H1 (cell line): ENCODE measurements around the gene SLC20A1. TPM values are rescaled to one million over a fixed set of nuclear protein-coding genes. Genes with fewer than 3 reads are reported as not detected.

Experiments
- CTCF ChIA-PET: fragments of 300-600 bp; sonication (Branson Sonifier 250); formaldehyde crosslinking; loops from one replicate; lab custom pipeline; 2021; ENCODE audit not compliant: partially characterized antibody; lab: Charles Lee
- POLR2A ChIA-PET: fragments of 300-600 bp; sonication (Branson Sonifier 250); formaldehyde crosslinking; loops from one replicate; lab custom pipeline; 2021; ENCODE audit warnings: inconsistent platforms; ENCODE audit not compliant: partially characterized antibody; lab: Charles Lee
- DNase-seq, 2 experiments: peaks; one replicate each; pipeline versions ENCODE4 v3.0.0 to v3.0.0-alpha.2; 2010 to 2022; ENCODE audit warnings: low spot score in 2 of 2, low read depth in 1 of 2, mixed read lengths in 1 of 2
- FAIRE-seq: peaks from 2 replicates; lab custom pipeline; 2011; peaks lifted over from hg19 to GRCh38; lab: Jason Lieb, UNC
- H2AFZ ChIP-seq: 2 replicates; pipeline ENCODE4 v1.8.1; 2012; ENCODE audit warnings: low read length, inconsistent platforms
- H2AK5ac ChIP-seq: 2 replicates; pipeline ENCODE4 v1.6.1; 2013; ENCODE audit warnings: low read depth, low read length
- H2BK120ac ChIP-seq: replicated peaks from 2 replicates; pipeline ENCODE3; 2013; ENCODE audit warnings: low read depth, low read length, inconsistent platforms
- H2BK12ac ChIP-seq: 2 replicates; pipeline ENCODE4 v1.6.1; 2013; ENCODE audit warnings: low read depth, low read length
- H2BK15ac ChIP-seq: 2 replicates; pipeline ENCODE4 v1.6.1; 2013; ENCODE audit warnings: low read length
- H2BK20ac ChIP-seq: 2 replicates; pipeline ENCODE4 v1.6.1; 2013; ENCODE audit warnings: low read length
- H2BK5ac ChIP-seq: 2 replicates; pipeline ENCODE4 v1.6.1; 2013; ENCODE audit warnings: low read depth, low read length
- H3K14ac ChIP-seq: 2 replicates; pipeline ENCODE4 v1.6.1; 2013; ENCODE audit warnings: inconsistent platforms; ENCODE audit not compliant: insufficient read length
- H3K18ac ChIP-seq: 2 replicates; pipeline ENCODE4 v1.6.1; 2013; ENCODE audit warnings: low read length; ENCODE audit errors: extremely low read depth
- H3K23ac ChIP-seq: 2 replicates; pipeline ENCODE4 v1.6.1; 2013; ENCODE audit warnings: inconsistent platforms; ENCODE audit not compliant: insufficient read length
- H3K23me2 ChIP-seq: 2 replicates; pipeline ENCODE4 v1.6.1; 2013; ENCODE audit warnings: low read depth, low read length
- H3K27ac ChIP-seq: 2 replicates; pipeline ENCODE4 v1.6.1; 2011; ENCODE audit warnings: low read depth, low read length, inconsistent platforms
- H3K27me3 ChIP-seq, 4 experiments: replicated peaks in 1 of 4; 1 replicate in 1 of 4; 2 replicates in 3 of 4; pipeline versions ENCODE4 v1.6.1 to v1.8.1; 2011 to 2013; ENCODE audit warnings: low read length in 3 of 4, mild to moderate bottlenecking in 3 of 4, inconsistent platforms in 2 of 4, mixed read lengths in 2 of 4, moderate library complexity in 1 of 4; ENCODE audit not compliant: control insufficient read depth in 3 of 4, insufficient read depth in 3 of 4; ENCODE audit errors: extremely low read depth in 1 of 4
- H3K36me3 ChIP-seq, 4 experiments: 2 replicates each; pipeline versions ENCODE4 v1.6.1 to v1.8.1; 2011 to 2013; ENCODE audit warnings: mild to moderate bottlenecking in 4 of 4, low read length in 3 of 4, moderate library complexity in 2 of 4, control low read depth in 1 of 4, inconsistent platforms in 1 of 4; ENCODE audit not compliant: insufficient read depth in 4 of 4, control insufficient read depth in 2 of 4
- H3K4ac ChIP-seq: replicated peaks from 2 replicates; pipeline ENCODE3; 2013; ENCODE audit warnings: low read length, low read depth, mixed read lengths, inconsistent platforms; ENCODE audit not compliant: insufficient read length
- H3K4me1 ChIP-seq, 4 experiments: replicated peaks in 1 of 4; 1 replicate in 1 of 4; 2 replicates in 3 of 4; pipeline versions ENCODE4 v1.6.1 to v1.8.1; 2011 to 2013; ENCODE audit warnings: low read length in 3 of 4, inconsistent platforms in 2 of 4, mixed read lengths in 1 of 4; ENCODE audit not compliant: insufficient read depth in 4 of 4, control insufficient read depth in 3 of 4
- H3K4me2 ChIP-seq, 2 experiments: 2 replicates each; pipeline versions ENCODE4 v1.6.1 to v1.8.1; 2011 to 2013; ENCODE audit warnings: low read depth in 2 of 2, low read length in 2 of 2, control low read depth in 1 of 2, inconsistent platforms in 1 of 2, mild to moderate bottlenecking in 1 of 2; ENCODE audit not compliant: insufficient read depth in 1 of 2
- H3K4me3 ChIP-seq, 4 experiments: fragments of 200-600, 300-600 bp in 1 of 4; sonication (generic), shearing (Covaris generic), sonication (Bioruptor Twin) in 1 of 4; 2 replicates each; pipeline versions ENCODE4 v1.5.1 to v1.8.1; 2011 to 2016; ENCODE audit warnings: low read length in 4 of 4, low read depth in 3 of 4, control low read depth in 2 of 4, inconsistent platforms in 2 of 4, mild to moderate bottlenecking in 2 of 4, mixed read lengths in 1 of 4, moderate library complexity in 1 of 4; ENCODE audit not compliant: insufficient read depth in 2 of 4; ENCODE audit errors: extremely low read depth in 1 of 4
- H3K56ac ChIP-seq: replicated peaks from 2 replicates; pipeline ENCODE3; 2013; ENCODE audit warnings: low read depth, mild to moderate bottlenecking, mixed read lengths, low read length, inconsistent platforms; ENCODE audit not compliant: insufficient read length
- H3K79me1 ChIP-seq: 2 replicates; pipeline ENCODE4 v1.6.1; 2013; ENCODE audit warnings: low read depth, low read length, control low read depth
- H3K79me2 ChIP-seq, 2 experiments: 2 replicates each; pipeline versions ENCODE4 v1.6.1 to v1.8.1; 2012 to 2013; ENCODE audit warnings: low read length in 2 of 2, mild to moderate bottlenecking in 2 of 2, inconsistent platforms in 1 of 2; ENCODE audit not compliant: insufficient read depth in 2 of 2, control insufficient read depth in 1 of 2
- H3K9ac ChIP-seq, 4 experiments: replicated peaks in 1 of 4; 1 replicate in 1 of 4; 2 replicates in 3 of 4; pipeline versions ENCODE4 v1.6.1 to v1.8.1; 2011 to 2013; ENCODE audit warnings: low read depth in 3 of 4, low read length in 3 of 4, control low read depth in 2 of 4, mild to moderate bottlenecking in 2 of 4, moderate library complexity in 2 of 4, inconsistent platforms in 1 of 4; ENCODE audit errors: extremely low read depth in 1 of 4
- H3K9me3 ChIP-seq, 2 experiments: 2 replicates each; pipeline versions ENCODE4 v1.6.1 to v1.8.1; 2012 to 2013; ENCODE audit warnings: mild to moderate bottlenecking in 2 of 2, moderate library complexity in 2 of 2, control low read depth in 1 of 2, inconsistent platforms in 1 of 2, low read depth in 1 of 2, low read length in 1 of 2, mixed read lengths in 1 of 2; ENCODE audit not compliant: insufficient read depth in 2 of 2
- H4K20me1 ChIP-seq, 2 experiments: replicated peaks in 1 of 2; 2 replicates each; pipeline versions ENCODE3 to v1.8.1; 2011 to 2013; ENCODE audit warnings: inconsistent platforms in 2 of 2, low read length in 2 of 2, mild to moderate bottlenecking in 1 of 2; ENCODE audit not compliant: insufficient read depth in 2 of 2, control insufficient read depth in 1 of 2
- H4K5ac ChIP-seq: 2 replicates; pipeline ENCODE4 v1.6.1; 2013; ENCODE audit warnings: low read length, low read depth, mixed read lengths, inconsistent platforms; ENCODE audit not compliant: insufficient read length
- H4K8ac ChIP-seq: 2 replicates; pipeline ENCODE4 v1.8.0; 2013; ENCODE audit warnings: mild to moderate bottlenecking, moderate library complexity, low read length, inconsistent platforms; ENCODE audit not compliant: insufficient read depth; ENCODE audit errors: extremely low read depth
- H4K91ac ChIP-seq: replicated peaks from 2 replicates; pipeline ENCODE3; 2013; ENCODE audit warnings: low read length, mixed read lengths, inconsistent platforms; ENCODE audit not compliant: insufficient read length
- CTCF ChIP-seq, 3 experiments: IDR thresholded peaks; 1 replicate in 2 of 3; 2 replicates in 1 of 3; pipeline versions ENCODE4 v1.5.1 to v1.6.1; 2011; ENCODE audit warnings: low read length in 3 of 3, mild to moderate bottlenecking in 3 of 3, inconsistent platforms in 2 of 3, low read depth in 1 of 3, moderate library complexity in 1 of 3; ENCODE audit not compliant: insufficient read depth in 1 of 3; ENCODE audit errors: control extremely low read depth in 1 of 3
- MAFK ChIP-seq: IDR thresholded peaks from 2 replicates; pipeline ENCODE4 v1.6.1; 2012; ENCODE audit warnings: low read depth, mild to moderate bottlenecking, improper control_type of control experiment, low read length
- RAD21 ChIP-seq, 2 experiments: IDR thresholded peaks in 1 of 2; conservative IDR thresholded peaks in 1 of 2; 2 replicates each; pipeline ENCODE4 v1.6.1; 2011; ENCODE audit warnings: low read depth in 2 of 2, low read length in 2 of 2, improper control_type of control experiment in 1 of 2, inconsistent platforms in 1 of 2, mild to moderate bottlenecking in 1 of 2, moderate library complexity in 1 of 2
- SRF ChIP-seq: IDR thresholded peaks from 2 replicates; pipeline ENCODE4 v1.6.1; 2011; ENCODE audit warnings: mild to moderate bottlenecking, low read depth, low read length, moderate library complexity
- YY1 ChIP-seq: IDR thresholded peaks from 2 replicates; pipeline ENCODE4 v1.6.1; 2011; ENCODE audit warnings: low read depth, mild to moderate bottlenecking, low read length
- WGBS, 2 experiments: shearing (Covaris generic) in 1 of 2; methylation state at CpG; one replicate each; pipeline versions ENCODE4 v1.1.6 to v1.1.7; 2013 to 2015; ENCODE audit warnings: low lambda C conversion rate in 2 of 2, mixed read lengths in 2 of 2, inconsistent platforms in 1 of 2, low coverage in 1 of 2, missing lambda C conversion rate in 1 of 2; ENCODE audit not compliant: insufficient replicate concordance in 2 of 2, insufficient coverage in 1 of 2, insufficient read length in 1 of 2; ENCODE audit errors: extremely low coverage in 1 of 2, missing lambda C conversion rate in 1 of 2; 5-methylcytosine and 5-hydroxymethylcytosine counted together
- polyA plus RNA-seq, 7 experiments: library from polyadenylated mRNA; depleted of rRNA in 3 of 7; stranded (reverse) in 5 of 7; unstranded in 2 of 7; fragments of >200 nt in 5 of 7; fragments of 200-250 nt in 2 of 7; gene quantifications; 1 replicate in 5 of 7; 2 replicates in 1 of 7; 4 replicates in 1 of 7; pipeline versions ENCODE4 v1.2.1 to v1.2.3, GENCODE V29; 2011 to 2013; ENCODE audit warnings: missing spikeins in 2 of 7, mixed read lengths in 2 of 7
- total RNA-seq: library from RNA; stranded (reverse); fragmentation: NEBNext Ultra II Directional; extraction: Animal tissue kit (Norgen Biotek cat#: 25700); gene quantifications from 2 replicates; pipeline ENCODE4 v1.2.1, GENCODE V29; 2021

SLC20A1 gene
- total and polyA plus RNA-seq, 2 of the 8 experiments (the other 6 are each of a cell fraction or from before 2014, with no cell fraction given): 42.6 to 105 TPM

- peaks cover 0 to 7% (median 5%) of the 10 kb centered on the region in 4 experiments; a peak in 4 of 7 replicates for H3K4me1 ChIP-seq
- no peak overlapping the region for H2AK5ac ChIP-seq
- H3K4ac ChIP-seq: no peak overlapping the region
- FAIRE-seq (no peak), DNase-seq (peak in 1 of 2 experiments; percentile 65)
- H2BK20ac ChIP-seq: no peak overlapping the region
- H4K5ac ChIP-seq: no peak overlapping the region
- POLR2A ChIA-PET: interaction anchor here (1.2 to 3.3 kb wide), 2 partner anchors 16 to 20 kb away, joined by 3 to 16 read pairs; partner anchors contain the start of gene SLC20A1
- H3K14ac ChIP-seq: no peak overlapping the region
- H3K23me2 ChIP-seq: peaks cover 1% of the 10 kb centered on the region; the same call in 1 of the 2 replicates
- H3K9ac ChIP-seq: no peak overlapping the region
- no peak overlapping the region for H4K8ac ChIP-seq
- no peaks in the 10 kb centered on the region for H3K27me3 ChIP-seq
- CTCF ChIA-PET: interaction anchor here (0.6 to 10.5 kb wide), 26 partner anchors 10 to 315 kb away, joined by 3 to 185 read pairs (median 4); partner anchors contain the start of genes NT5DC4 and SLC20A1
- no peaks in the 10 kb centered on the region for H3K9me3 ChIP-seq
- no peak overlapping the region for H2BK120ac ChIP-seq
- no peaks in the 10 kb centered on the region for H4K20me1 ChIP-seq
- no peak overlapping the region for H3K23ac ChIP-seq
- H2BK12ac ChIP-seq: no peak overlapping the region
- no peak overlapping the region for H4K91ac ChIP-seq
- H3K4me3 ChIP-seq: no peak overlapping the region
- H3K18ac ChIP-seq: no peak overlapping the region
- H2AFZ ChIP-seq: no peak overlapping the region; the same call in 1 of the 2 replicates
- no peaks in the 10 kb centered on the region for H3K79me2 ChIP-seq
- no peak overlapping the region for H3K27ac ChIP-seq
- H2BK15ac ChIP-seq: no peak overlapping the region
- no peak overlapping the region for H3K56ac ChIP-seq
- no peak overlapping the region for H2BK5ac ChIP-seq
- H3K4me2 ChIP-seq: no peak overlapping the region
- peak; percentile 86 to 90 for TF ChIP-seq RAD21 (IDR thresholded peaks at IDR 0.05 in 1 of 2, conservative IDR thresholded peaks at IDR 0.05 in 1 of 2; ENCODE audit: low read depth in 2 of 2, low read length in 2 of 2)
- TF ChIP-seq YY1: peak; percentile 95
- TF ChIP-seq CTCF (IDR thresholded peaks at IDR 0.05; ENCODE audit: control extremely low read depth in 1 of 3, insufficient read depth in 1 of 3, low read depth in 1 of 3, low read length in 3 of 3): peak; percentile 87 to 90 (median 89)
- TF ChIP-seq SRF: no peak
- no peak for TF ChIP-seq MAFK
- TF ChIP-seq, all 59 proteins: peak for 3
- Histone ChIP-seq H3K36me3 (no peaks in the 10 kb centered on the region), H3K79me1 (no peaks in the 10 kb centered on the region)
- 63% methylated on average over 7 of the region's 7 CpGs; no CpG with 5 or more reads in 1 of the 2 experiments for WGBS, 2 experiments
Observed at GRCh38 chr2:112626604-112627059, 19.1 kb upstream of the SLC20A1 start.
